Central memory CD8-positive, alpha-beta T cell (primary cell): ENCODE data around the gene TSPAN19.

Experiments
- ATAC-seq: fragments of 150-1000 bp; cut with Tn5 transposase; replicated peaks from 2 replicates; pipeline ENCODE4 v1.10.0; 2022; ENCODE audit warnings: mild to moderate bottlenecking, moderate FRiP score, moderate number of reproducible peaks; ENCODE audit not compliant: poor library complexity, severe bottlenecking; ENCODE audit errors: extremely low read depth
- DNase-seq, 2 donors: peaks; one replicate each; pipeline ENCODE4 v3.0.0; 2021; ENCODE audit warnings: low spot score in 2 of 2
- H3K27ac Mint-ChIP-seq: one replicate; pipeline ENCODE4 v1.8.0; 2022; ENCODE audit warnings: low read depth, mild to moderate bottlenecking, moderate library complexity, mixed read lengths
- H3K27me3 Mint-ChIP-seq: one replicate; pipeline ENCODE4 v1.8.0; 2022; ENCODE audit warnings: mixed read lengths
- H3K36me3 Mint-ChIP-seq: one replicate; pipeline ENCODE4 v1.8.0; 2022; ENCODE audit warnings: mild to moderate bottlenecking, moderate library complexity, mixed read lengths; ENCODE audit not compliant: insufficient read depth
- H3K4me1 Mint-ChIP-seq: one replicate; pipeline ENCODE4 v1.8.0; 2022; ENCODE audit warnings: mixed read lengths
- H3K4me3 Mint-ChIP-seq: one replicate; pipeline ENCODE4 v1.8.0; 2022; ENCODE audit warnings: mild to moderate bottlenecking, moderate library complexity, mixed read lengths
- H3K9me3 Mint-ChIP-seq: one replicate; pipeline ENCODE4 v1.8.0; 2022; ENCODE audit warnings: mixed read lengths

TSPAN19 gene

GRCh38 chr12:85036234-85036707, at the start of gene TSPAN19, which contains the start of gene LRRIQ1:
TSS of gene TSPAN19 (minus strand) at chr12:85036277. CDS start at chr12:85029946, 6,331 bp downstream.
TSS of gene LRRIQ1 (plus strand) at chr12:85036351. CDS start at chr12:85038177, 1,826 bp downstream.
- peaks cover 9% of the 10 kb centered on the region for H3K9me3 Mint-ChIP-seq
- no peaks in the 10 kb centered on the region for H3K36me3 Mint-ChIP-seq
- no peaks in the 10 kb centered on the region for H3K27me3 Mint-ChIP-seq
- no peak within 1 kb of the TSS for H3K27ac Mint-ChIP-seq
- DNase-seq, result no peak
- H3K4me3 Mint-ChIP-seq, result no peak within 1 kb of the TSS
- ATAC-seq, result no peak
- no peaks in the 10 kb centered on the region for H3K4me1 Mint-ChIP-seq

- H3K27ac Mint-ChIP-seq, result no peak overlapping the region
- H3K4me3 Mint-ChIP-seq, result no peak overlapping the region
- peaks cover 17% of the 10 kb centered on the region for H3K9me3 Mint-ChIP-seq
- no peaks in the 10 kb centered on the region for H3K36me3 Mint-ChIP-seq
- no peaks in the 10 kb centered on the region for H3K27me3 Mint-ChIP-seq
- H3K4me1 Mint-ChIP-seq, result no peaks in the 10 kb centered on the region
- DNase-seq (no peak), ATAC-seq (no peak)
Measured at GRCh38 chr12:85085066-85085465, 49.0 kb upstream of the TSPAN19 start.

- ATAC-seq (no peak), DNase-seq (no peak)
- no peak overlapping the region for H3K4me3 Mint-ChIP-seq
- H3K36me3 Mint-ChIP-seq, result no peaks in the 10 kb centered on the region
- no peaks in the 10 kb centered on the region for H3K9me3 Mint-ChIP-seq
- H3K27me3 Mint-ChIP-seq, result no peaks in the 10 kb centered on the region
- no peak overlapping the region for H3K27ac Mint-ChIP-seq
- no peaks in the 10 kb centered on the region for H3K4me1 Mint-ChIP-seq
Measured at GRCh38 chr12:85076688-85077430, 40.8 kb upstream of the TSPAN19 start.

- ATAC-seq, result no peak
- H3K27ac Mint-ChIP-seq, result no peak overlapping the region
- no peaks in the 10 kb centered on the region for H3K27me3 Mint-ChIP-seq
- no peaks in the 10 kb centered on the region for H3K4me1 Mint-ChIP-seq
- peaks cover 2% of the 10 kb centered on the region for H3K9me3 Mint-ChIP-seq
- H3K36me3 Mint-ChIP-seq, result no peaks in the 10 kb centered on the region
- DNase-seq, result no peak
- no peak overlapping the region for H3K4me3 Mint-ChIP-seq
Measured at GRCh38 chr12:85072826-85073225, 36.7 kb upstream of the TSPAN19 start.

GRCh38 chr12:85065837-85066482, 29.9 kb upstream of the TSPAN19 start:
- Mint-ChIP-seq H3K4me3 (no peak overlapping the region), H3K9me3 (peaks cover 6% of the 10 kb centered on the region), H3K27me3 (no peaks in the 10 kb centered on the region), H3K27ac (no peak overlapping the region), H3K36me3 (peaks cover 2% of the 10 kb centered on the region), H3K4me1 (no peaks in the 10 kb centered on the region)
- DNase-seq (no peak), ATAC-seq (no peak)

- peaks cover 2% of the 10 kb centered on the region for H3K36me3 Mint-ChIP-seq
- no peak overlapping the region for H3K4me3 Mint-ChIP-seq
- DNase-seq, result no peak
- no peak for ATAC-seq
- H3K9me3 Mint-ChIP-seq, result no peaks in the 10 kb centered on the region
- no peak overlapping the region for H3K27ac Mint-ChIP-seq
- H3K4me1 Mint-ChIP-seq, result no peaks in the 10 kb centered on the region
- H3K27me3 Mint-ChIP-seq, result no peaks in the 10 kb centered on the region
Measured at GRCh38 chr12:85060916-85061315, 24.8 kb upstream of the TSPAN19 start.

- Mint-ChIP-seq H3K4me1 (no peaks in the 10 kb centered on the region), H3K27me3 (no peaks in the 10 kb centered on the region), H3K4me3 (no peak overlapping the region), H3K36me3 (no peaks in the 10 kb centered on the region), H3K9me3 (no peaks in the 10 kb centered on the region), H3K27ac (no peak overlapping the region)
- DNase-seq, result no peak
- ATAC-seq, result no peak
Measured at GRCh38 chr12:85059594-85059993, 23.5 kb upstream of the TSPAN19 start.

- no peaks in the 10 kb centered on the region for H3K4me1 Mint-ChIP-seq
- no peaks in the 10 kb centered on the region for H3K9me3 Mint-ChIP-seq
- H3K4me3 Mint-ChIP-seq, result no peak overlapping the region
- H3K27ac Mint-ChIP-seq, result no peak overlapping the region
- H3K27me3 Mint-ChIP-seq, result no peaks in the 10 kb centered on the region
- DNase-seq (no peak), ATAC-seq (no peak)
- H3K36me3 Mint-ChIP-seq, result no peaks in the 10 kb centered on the region
Measured at GRCh38 chr12:85058339-85058738, 22.3 kb upstream of the TSPAN19 start.

GRCh38 chr12:85057370-85057963, 21.4 kb upstream of the TSPAN19 start:
- Mint-ChIP-seq H3K4me1 (no peaks in the 10 kb centered on the region), H3K27ac (no peak overlapping the region), H3K27me3 (no peaks in the 10 kb centered on the region), H3K36me3 (no peaks in the 10 kb centered on the region), H3K9me3 (peaks cover 5% of the 10 kb centered on the region), H3K4me3 (no peak overlapping the region)
- DNase-seq (no peak), ATAC-seq (no peak)

- H3K4me1 Mint-ChIP-seq, result no peaks in the 10 kb centered on the region
- DNase-seq, result no peak
- ATAC-seq, result no peak
- H3K36me3 Mint-ChIP-seq, result no peaks in the 10 kb centered on the region
- no peak overlapping the region for H3K4me3 Mint-ChIP-seq
- no peaks in the 10 kb centered on the region for H3K27me3 Mint-ChIP-seq
- H3K27ac Mint-ChIP-seq, result no peak overlapping the region
- H3K9me3 Mint-ChIP-seq, result peaks cover 10% of the 10 kb centered on the region
Measured at GRCh38 chr12:85043829-85044228, 7.8 kb upstream of the TSPAN19 start.

GRCh38 chr12:85041395-85041794, 5.3 kb upstream of the TSPAN19 start:
- Mint-ChIP-seq H3K4me1 (no peaks in the 10 kb centered on the region), H3K27me3 (no peaks in the 10 kb centered on the region), H3K27ac (no peak overlapping the region), H3K4me3 (no peak overlapping the region), H3K36me3 (no peaks in the 10 kb centered on the region), H3K9me3 (peaks cover 10% of the 10 kb centered on the region)
- no peak for DNase-seq
- no peak for ATAC-seq

GRCh38 chr12:85036733-85037132, 656 bp upstream of the TSPAN19 start:
- H3K27me3 Mint-ChIP-seq, result no peaks in the 10 kb centered on the region
- no peak for ATAC-seq
- H3K27ac Mint-ChIP-seq, result no peak overlapping the region
- no peak for DNase-seq
- no peaks in the 10 kb centered on the region for H3K36me3 Mint-ChIP-seq
- H3K9me3 Mint-ChIP-seq, result peaks cover 14% of the 10 kb centered on the region
- H3K4me3 Mint-ChIP-seq, result no peak overlapping the region
- H3K4me1 Mint-ChIP-seq, result no peaks in the 10 kb centered on the region

- DNase-seq (no peak), ATAC-seq (no peak)
- Mint-ChIP-seq H3K36me3 (no peaks in the 10 kb centered on the region), H3K4me3 (no peak overlapping the region), H3K9me3 (peaks cover 6% of the 10 kb centered on the region), H3K27me3 (no peaks in the 10 kb centered on the region), H3K4me1 (no peaks in the 10 kb centered on the region), H3K27ac (no peak overlapping the region)
Measured at GRCh38 chr12:85029456-85029855, 6.6 kb downstream of the TSPAN19 start.
